Activated CD4-positive, CD25-positive, alpha-beta regulatory T cell (primary cell): ENCODE data around the gene CIAO3.
"Not testable (repeated sequence)": the region's sequence is repeated elsewhere in the genome, so short reads cannot be mapped to it uniquely, and the experiment has no call there.

Experiments used
- DNase-seq, 4 experiments: peaks; one replicate each; lab custom pipeline; 2025; lab: John Stamatoyannopoulos, UW

CIAO3 gene

GRCh38 chr16:740764-741505, at the start of gene CIAO3:
Gene CIAO3, minus strand, starts transcription at chr16:740997. Its CDS starts 12 bp downstream, at chr16:740985.
- peak; percentile 83 to 87 (median 85) for DNase-seq

- no peak for DNase-seq
Measured at GRCh38 chr16:790086-790485, 49.3 kb upstream of the CIAO3 start.

GRCh38 chr16:789191-789850, 48.5 kb upstream of the CIAO3 start:
- DNase-seq, result no peak

GRCh38 chr16:788399-789126, 47.8 kb upstream of the CIAO3 start, which contains the start of gene CHTF18:
Gene CHTF18, plus strand, starts transcription at chr16:788620. Its CDS starts 65 bp downstream, at chr16:788685.
- DNase-seq, result peak; percentile 83 to 91 (median 88)

- DNase-seq, result no peak
Measured at GRCh38 chr16:787978-788398, 47.2 kb upstream of the CIAO3 start, which contains the start of gene RPUSD1. Gene RPUSD1, minus strand, starts transcription at chr16:788381. Its CDS starts 644 bp downstream, at chr16:787737.

- no peak for DNase-seq
Measured at GRCh38 chr16:787321-787966, 46.6 kb upstream of the CIAO3 start.

- DNase-seq, result peak; percentile 57 to 74 (median 62)
Measured at GRCh38 chr16:785563-786535, 45.1 kb upstream of the CIAO3 start.

- DNase-seq, result no peak
Measured at GRCh38 chr16:784431-784830, 43.6 kb upstream of the CIAO3 start.

- no peak for DNase-seq
Measured at GRCh38 chr16:783404-784161, 42.8 kb upstream of the CIAO3 start.

- DNase-seq, result no peak
Measured at GRCh38 chr16:782766-783403, 42.1 kb upstream of the CIAO3 start.

- no peak for DNase-seq
Measured at GRCh38 chr16:782258-782657, 41.5 kb upstream of the CIAO3 start.

- DNase-seq, result no peak
Measured at GRCh38 chr16:781346-782010, 40.7 kb upstream of the CIAO3 start.

GRCh38 chr16:780296-780695, 39.5 kb upstream of the CIAO3 start:
- no peak for DNase-seq

GRCh38 chr16:779561-779960, 38.8 kb upstream of the CIAO3 start:
- no peak for DNase-seq

- no peak for DNase-seq
Measured at GRCh38 chr16:778909-779527, 38.2 kb upstream of the CIAO3 start.

GRCh38 chr16:778447-778846, 37.6 kb upstream of the CIAO3 start:
- no peak for DNase-seq

GRCh38 chr16:777826-778225, 37.0 kb upstream of the CIAO3 start:
- DNase-seq, result no peak

- DNase-seq, result no peak
Measured at GRCh38 chr16:776824-777223, 36.0 kb upstream of the CIAO3 start.

- not testable (repeated sequence) for DNase-seq
Measured at GRCh38 chr16:776298-776697, 35.5 kb upstream of the CIAO3 start.
